Activated CD4-positive, alpha-beta T cell treated with anti-CD3 and anti-CD28 coated beads, Interleukin-2, amount 10 ng/mL, durations not matched to agents 24 days and 14 days (primary cell): ENCODE results near the gene TMA7B. TPM values are rescaled to one million over a fixed set of nuclear protein-coding genes. Genes with fewer than 3 reads are reported as not detected.
A peak's percentile ranks its signal among the peaks of the same experiment; 100 is the strongest.

Experiments used
- DNase-seq: peaks from one replicate; pipeline ENCODE4 v3.0.0; 2022
- H3K27ac Mint-ChIP-seq: one replicate; pipeline ENCODE4 v1.8.0; 2022; ENCODE audit warnings: mild to moderate bottlenecking, mixed read lengths
- H3K27me3 Mint-ChIP-seq: one replicate; pipeline ENCODE4 v1.8.0; 2022; ENCODE audit warnings: mixed read lengths
- H3K36me3 Mint-ChIP-seq: one replicate; pipeline ENCODE4 v1.8.0; 2022; ENCODE audit warnings: low read depth, mild to moderate bottlenecking, mixed read lengths
- H3K4me1 Mint-ChIP-seq: one replicate; pipeline ENCODE4 v1.8.0; 2021; ENCODE audit warnings: mixed read lengths
- H3K4me3 Mint-ChIP-seq: one replicate; pipeline ENCODE4 v1.8.0; 2022; ENCODE audit warnings: mild to moderate bottlenecking, moderate library complexity, mixed read lengths
- H3K9me3 Mint-ChIP-seq: one replicate; pipeline ENCODE4 v1.8.0; 2021; ENCODE audit warnings: mixed read lengths
- intact Hi-C: fragments of 100-400 bp; cut with micrococcal nuclease; formaldehyde crosslinking; loops from one replicate; pipeline ENCODE4 v1.15.1; 2023
- total RNA-seq: library from RNA; stranded (reverse); gene quantifications from 2 replicates; pipeline ENCODE4 v1.2.3, GENCODE V29; 2022

The TMA7B gene
- total RNA-seq, 1 donor from 2014 or later, result 0.96 TPM

DNA sequence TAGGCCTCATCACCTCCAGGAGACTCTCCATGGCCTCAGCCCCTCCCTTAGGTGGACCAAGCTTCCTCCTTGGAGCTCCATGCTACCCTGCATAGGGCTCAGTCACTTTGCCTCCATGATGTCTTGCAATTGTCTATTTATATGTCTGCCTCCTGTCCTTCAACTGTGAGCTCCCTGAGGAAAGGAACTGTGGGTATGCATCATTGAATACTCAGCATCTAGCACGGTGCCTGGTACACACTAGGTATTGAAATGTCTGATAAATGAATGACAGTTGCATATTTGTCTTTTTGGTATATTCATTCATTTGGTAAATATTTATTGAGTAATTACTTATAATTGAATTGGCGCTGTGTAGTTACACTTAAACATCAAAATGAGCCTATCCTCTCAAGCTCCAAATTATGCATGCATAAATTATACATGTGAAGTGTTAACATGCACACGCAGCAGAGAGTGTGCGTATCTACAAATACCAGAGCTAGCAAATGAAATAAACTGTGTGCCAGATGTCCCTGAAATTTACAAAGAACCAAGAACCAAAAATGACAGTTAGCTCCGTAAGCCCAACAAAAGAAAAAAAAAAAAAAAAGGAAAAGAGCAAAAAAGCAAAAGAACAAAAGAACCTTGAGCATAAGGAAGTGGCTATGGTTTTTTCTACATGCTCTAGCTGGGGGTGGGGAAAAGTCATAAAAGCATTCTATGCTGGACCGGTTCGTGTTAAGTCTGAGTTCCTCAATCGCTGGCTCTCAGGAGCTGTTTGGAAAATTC, 34.1 kb upstream of the TMA7B start:
- H3K9me3 Mint-ChIP-seq, result no peaks in the 10 kb centered on the region
- no peak overlapping the region for H3K4me3 Mint-ChIP-seq
- intact Hi-C loops, result loop anchor here (2.0 kb wide), 1 partner anchor 17 kb away; no protein-coding TSS in a partner anchor
- no peaks in the 10 kb centered on the region for H3K27me3 Mint-ChIP-seq
- H3K4me1 Mint-ChIP-seq, result peaks cover 46% of the 10 kb centered on the region
- H3K36me3 Mint-ChIP-seq, result peaks cover 14% of the 10 kb centered on the region
- no peak overlapping the region for H3K27ac Mint-ChIP-seq
- peak; percentile 79 for DNase-seq

GRCh38 chr22:39926753-39927152, 33.4 kb upstream of the TMA7B start:
- Mint-ChIP-seq H3K4me3 (no peak overlapping the region), H3K4me1 (peaks cover 43% of the 10 kb centered on the region), H3K27ac (no peak overlapping the region), H3K9me3 (no peaks in the 10 kb centered on the region), H3K36me3 (peaks cover 14% of the 10 kb centered on the region), H3K27me3 (no peaks in the 10 kb centered on the region)
- DNase-seq, result no peak
- intact Hi-C loops, result loop anchor here (2.0 kb wide), 1 partner anchor 18 kb away; no protein-coding TSS in a partner anchor

GRCh38 chr22:39927544-39927943, 32.7 kb upstream of the TMA7B start:
- no peak overlapping the region for H3K4me3 Mint-ChIP-seq
- no peaks in the 10 kb centered on the region for H3K27me3 Mint-ChIP-seq
- H3K9me3 Mint-ChIP-seq, result no peaks in the 10 kb centered on the region
- intact Hi-C loops, result loop anchor here (2.0 kb wide), 1 partner anchor 19 kb away; no protein-coding TSS in a partner anchor
- H3K36me3 Mint-ChIP-seq, result peaks cover 6% of the 10 kb centered on the region
- peaks cover 39% of the 10 kb centered on the region for H3K4me1 Mint-ChIP-seq
- DNase-seq, result peak; percentile 77
- no peak overlapping the region for H3K27ac Mint-ChIP-seq

DNA sequence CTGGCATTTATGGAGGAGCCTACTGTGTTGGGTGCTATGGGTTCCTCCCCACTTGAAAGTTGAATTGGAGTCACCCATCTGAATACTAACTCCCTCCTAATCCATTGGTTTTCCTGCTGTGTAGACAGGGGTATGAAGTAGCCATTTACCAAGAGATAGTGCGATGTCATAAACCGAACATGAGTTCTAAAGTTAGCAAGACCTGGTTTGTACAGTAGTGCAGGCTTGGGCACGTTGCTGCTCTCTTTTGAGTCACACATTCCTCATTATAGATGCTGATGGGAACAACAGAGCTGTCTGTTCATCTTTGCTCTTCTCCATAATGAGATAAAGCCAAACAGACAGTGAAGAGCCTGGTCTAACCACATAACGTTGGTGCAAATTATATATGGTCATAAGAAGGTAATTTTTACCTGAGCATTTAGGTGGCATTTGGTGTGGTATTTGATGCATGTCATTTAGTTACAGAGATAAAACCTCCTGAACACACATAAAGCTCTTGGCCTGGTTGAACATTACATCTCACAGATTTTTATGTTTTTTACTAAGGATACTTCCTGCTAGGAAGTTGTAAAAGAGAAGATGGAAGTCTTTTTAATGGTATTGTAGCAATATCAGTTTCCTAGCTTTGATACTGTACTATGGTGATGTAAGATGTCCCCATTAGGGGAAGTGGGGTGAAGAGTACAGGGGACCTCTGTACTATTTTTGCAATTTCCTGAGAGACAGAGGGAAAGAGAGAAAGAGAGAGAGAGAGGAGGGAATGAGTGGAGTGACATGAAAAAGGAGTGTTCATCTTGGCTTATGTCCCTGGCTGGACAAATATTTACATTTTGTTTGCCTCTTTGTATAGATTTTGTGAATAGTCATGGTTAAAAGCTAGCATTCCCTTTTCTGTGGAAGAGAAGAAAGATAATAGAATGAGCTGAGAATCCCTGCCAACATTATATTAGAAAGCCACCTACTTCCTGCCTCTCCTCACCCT, 31.4 kb upstream of the TMA7B start:
- no peaks in the 10 kb centered on the region for H3K27me3 Mint-ChIP-seq
- intact Hi-C loops, result loop anchor here (1.0 kb wide), 1 partner anchor 9 kb away; no protein-coding TSS in a partner anchor
- no peak overlapping the region for H3K27ac Mint-ChIP-seq
- no peaks in the 10 kb centered on the region for H3K9me3 Mint-ChIP-seq
- peaks cover 43% of the 10 kb centered on the region for H3K4me1 Mint-ChIP-seq
- H3K36me3 Mint-ChIP-seq, result peaks cover 5% of the 10 kb centered on the region
- no peak overlapping the region for H3K4me3 Mint-ChIP-seq
- DNase-seq, result no peak

DNA sequence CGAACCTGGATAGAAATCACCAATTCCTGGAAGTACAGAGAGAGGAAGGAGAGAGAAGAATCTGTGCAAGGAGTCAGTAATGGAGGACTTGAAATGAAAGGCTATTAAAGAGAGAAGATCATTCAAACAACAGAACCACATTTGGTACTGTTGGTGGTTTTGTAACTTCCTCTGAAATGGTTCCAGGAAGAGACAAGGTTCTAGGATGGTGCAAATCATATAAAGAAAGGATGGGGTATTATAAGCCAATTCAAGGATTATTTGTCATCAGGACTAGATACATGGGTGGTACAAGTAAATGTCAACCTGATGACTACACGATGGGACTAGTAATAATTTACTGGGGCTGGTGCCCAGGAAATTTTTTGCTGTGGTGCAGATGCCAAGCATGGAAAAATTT, 28.9 kb upstream of the TMA7B start:
- Mint-ChIP-seq H3K27ac (no peak overlapping the region), H3K4me1 (peaks cover 41% of the 10 kb centered on the region), H3K4me3 (no peak overlapping the region), H3K9me3 (no peaks in the 10 kb centered on the region), H3K36me3 (peaks cover 2% of the 10 kb centered on the region), H3K27me3 (no peaks in the 10 kb centered on the region)
- DNase-seq, result no peak
- intact Hi-C loops, result loop anchor here (1.0 to 5.0 kb wide), 2 partner anchors 23 to 91 kb away; no protein-coding TSS in a partner anchor

GRCh38 chr22:39932166-39932565, 28.0 kb upstream of the TMA7B start:
- Mint-ChIP-seq H3K36me3 (peaks cover 4% of the 10 kb centered on the region), H3K27me3 (no peaks in the 10 kb centered on the region), H3K9me3 (no peaks in the 10 kb centered on the region), H3K4me3 (peak overlapping the region; percentile 24), H3K4me1 (peaks cover 47% of the 10 kb centered on the region), H3K27ac (no peak overlapping the region)
- DNase-seq, result no peak
- intact Hi-C loops, result loop anchor here (2.0 to 5.0 kb wide), 2 partner anchors 29 to 90 kb away; partner anchors contain the start of gene TMA7B

DNA sequence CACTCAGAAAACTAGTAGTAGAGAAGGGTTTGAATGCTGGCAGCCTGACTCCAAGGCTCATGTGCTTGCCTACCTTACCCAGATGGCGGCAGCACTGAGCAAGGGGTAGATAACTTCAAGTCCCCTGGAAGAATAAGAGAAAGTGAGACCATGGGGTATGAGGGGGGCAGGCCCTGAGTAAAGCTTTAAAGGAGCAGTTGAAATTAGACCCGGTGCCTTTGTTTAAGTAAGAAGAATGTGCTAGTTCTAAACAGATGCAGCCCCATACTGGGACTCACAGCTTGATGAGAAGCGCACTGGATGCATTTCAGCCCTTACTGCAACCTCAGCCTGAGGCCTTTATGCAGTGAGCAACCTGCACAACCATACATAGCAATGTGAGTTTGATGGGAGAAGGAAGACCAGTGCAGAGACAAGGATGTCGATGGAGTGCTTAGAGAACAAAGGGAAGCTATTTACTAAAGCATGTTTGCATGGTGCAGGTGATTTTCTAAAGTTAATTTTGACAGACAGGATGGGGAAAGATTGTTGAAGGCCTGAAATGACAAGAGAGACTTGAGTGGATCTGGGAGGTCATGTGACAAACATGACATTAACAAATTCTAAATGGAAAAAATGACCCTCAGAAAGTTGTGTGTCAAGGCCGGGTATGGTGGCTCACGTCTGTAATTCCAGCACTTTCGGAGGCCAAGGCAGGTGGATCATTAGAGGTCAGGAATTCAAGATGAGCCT, 27.1 kb upstream of the TMA7B start:
- Mint-ChIP-seq H3K27me3 (no peaks in the 10 kb centered on the region), H3K4me1 (peaks cover 56% of the 10 kb centered on the region), H3K4me3 (peak overlapping the region; percentile 74), H3K27ac (peak overlapping the region; percentile 91), H3K36me3 (peaks cover 4% of the 10 kb centered on the region), H3K9me3 (no peaks in the 10 kb centered on the region)
- intact Hi-C loops, result loop anchor here (2.0 to 5.0 kb wide), 2 partner anchors 28 to 89 kb away; partner anchors contain the start of gene TMA7B
- peak; percentile 86 for DNase-seq

- peaks cover 4% of the 10 kb centered on the region for H3K36me3 Mint-ChIP-seq
- H3K4me1 Mint-ChIP-seq, result peaks cover 62% of the 10 kb centered on the region
- no peaks in the 10 kb centered on the region for H3K9me3 Mint-ChIP-seq
- intact Hi-C loops, result loop anchor here (2.0 to 5.0 kb wide), 3 partner anchors 13 to 89 kb away; partner anchors contain the start of gene TMA7B
- H3K27me3 Mint-ChIP-seq, result no peaks in the 10 kb centered on the region
- peak overlapping the region; percentile 91 for H3K27ac Mint-ChIP-seq
- peak; percentile 77 for DNase-seq
- peak overlapping the region; percentile 74 for H3K4me3 Mint-ChIP-seq
Observed at GRCh38 chr22:39933741-39934140, 26.5 kb upstream of the TMA7B start.

- Mint-ChIP-seq H3K27me3 (no peaks in the 10 kb centered on the region), H3K36me3 (peaks cover 5% of the 10 kb centered on the region), H3K27ac (peak overlapping the region; percentile 91), H3K4me1 (peaks cover 70% of the 10 kb centered on the region), H3K4me3 (peak overlapping the region; percentile 74), H3K9me3 (no peaks in the 10 kb centered on the region)
- intact Hi-C loops, result loop anchor here (2.0 kb wide), 1 partner anchor 14 kb away; no protein-coding TSS in a partner anchor
- DNase-seq, result no peak
Observed at GRCh38 chr22:39935116-39935515, 25.1 kb upstream of the TMA7B start.

DNA sequence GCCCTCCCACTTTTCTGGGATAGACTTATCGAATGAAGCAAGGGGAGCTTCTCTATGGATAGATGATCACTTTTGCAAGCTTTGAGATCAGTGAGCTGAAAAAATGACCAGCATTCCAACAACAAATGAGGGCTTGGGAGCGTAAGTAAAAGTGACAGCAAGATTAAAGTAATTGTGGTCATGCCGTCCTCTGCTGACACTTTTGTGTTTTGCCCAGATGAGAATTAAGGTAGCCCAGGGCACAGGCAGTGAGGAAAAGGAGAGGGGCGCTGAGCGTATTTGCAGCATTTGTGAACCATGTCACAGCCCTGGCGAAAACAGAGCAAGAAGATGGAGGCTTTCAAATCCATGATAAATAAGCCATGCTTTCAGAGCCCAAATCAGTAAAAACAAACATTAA, 24.6 kb upstream of the TMA7B start:
- H3K9me3 Mint-ChIP-seq, result no peaks in the 10 kb centered on the region
- peak overlapping the region; percentile 74 for H3K4me3 Mint-ChIP-seq
- H3K27me3 Mint-ChIP-seq, result no peaks in the 10 kb centered on the region
- intact Hi-C loops, result loop anchor here (2.0 kb wide), 1 partner anchor 15 kb away; no protein-coding TSS in a partner anchor
- DNase-seq, result no peak
- H3K27ac Mint-ChIP-seq, result peak overlapping the region; percentile 63
- H3K4me1 Mint-ChIP-seq, result peaks cover 75% of the 10 kb centered on the region
- H3K36me3 Mint-ChIP-seq, result peaks cover 5% of the 10 kb centered on the region

DNA sequence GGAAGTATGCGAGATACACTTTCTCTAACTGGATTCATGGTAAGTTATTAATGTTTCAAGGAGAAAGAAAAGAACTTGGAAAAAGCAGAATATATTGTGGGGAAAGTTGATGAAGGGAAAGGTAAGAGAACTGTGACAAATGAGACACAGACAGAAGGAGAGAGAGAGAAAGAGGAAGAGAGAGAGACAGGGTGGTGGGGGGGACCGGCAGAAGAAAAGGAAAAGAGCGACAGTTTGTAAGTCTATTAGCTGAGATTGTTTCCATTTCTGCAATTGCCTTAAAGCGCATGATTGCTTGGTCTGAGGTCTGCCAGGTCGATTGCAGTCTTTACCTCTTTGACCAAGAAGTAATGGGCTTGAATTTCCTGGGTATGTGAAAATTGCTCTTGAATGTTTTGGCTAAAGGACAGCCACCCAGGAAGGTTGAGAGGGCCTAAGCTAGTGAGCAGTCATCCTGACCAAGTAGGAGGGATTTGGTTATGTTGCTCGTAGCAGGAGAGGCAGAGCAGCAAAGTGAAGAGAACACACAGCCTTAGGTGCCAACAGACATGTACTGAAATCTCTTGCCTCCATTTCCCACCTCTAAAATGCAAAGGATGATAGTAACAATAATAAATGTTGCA, 23.6 kb upstream of the TMA7B start:
- no peak for DNase-seq
- Mint-ChIP-seq H3K27me3 (no peaks in the 10 kb centered on the region), H3K4me1 (peaks cover 83% of the 10 kb centered on the region), H3K4me3 (peak overlapping the region; percentile 74), H3K27ac (peak overlapping the region; percentile 63), H3K36me3 (peaks cover 6% of the 10 kb centered on the region), H3K9me3 (no peaks in the 10 kb centered on the region)
- intact Hi-C loops, result no loop called here

- H3K4me1 Mint-ChIP-seq, result peaks cover 86% of the 10 kb centered on the region
- H3K4me3 Mint-ChIP-seq, result peak overlapping the region; percentile 57
- H3K36me3 Mint-ChIP-seq, result peaks cover 8% of the 10 kb centered on the region
- intact Hi-C loops, result no loop called here
- DNase-seq, result no peak
- no peaks in the 10 kb centered on the region for H3K9me3 Mint-ChIP-seq
- peak overlapping the region; percentile 77 for H3K27ac Mint-ChIP-seq
- H3K27me3 Mint-ChIP-seq, result no peaks in the 10 kb centered on the region
Observed at GRCh38 chr22:39937906-39938305, 22.3 kb upstream of the TMA7B start.
